ENCODE results near the gene GBX1. TPM values are rescaled to one million over a fixed set of nuclear protein-coding genes. Genes with fewer than 3 reads are reported as not detected.

The GBX1 gene
- total RNA-seq, 6 experiments from 2014 or later: not detected

DNA sequence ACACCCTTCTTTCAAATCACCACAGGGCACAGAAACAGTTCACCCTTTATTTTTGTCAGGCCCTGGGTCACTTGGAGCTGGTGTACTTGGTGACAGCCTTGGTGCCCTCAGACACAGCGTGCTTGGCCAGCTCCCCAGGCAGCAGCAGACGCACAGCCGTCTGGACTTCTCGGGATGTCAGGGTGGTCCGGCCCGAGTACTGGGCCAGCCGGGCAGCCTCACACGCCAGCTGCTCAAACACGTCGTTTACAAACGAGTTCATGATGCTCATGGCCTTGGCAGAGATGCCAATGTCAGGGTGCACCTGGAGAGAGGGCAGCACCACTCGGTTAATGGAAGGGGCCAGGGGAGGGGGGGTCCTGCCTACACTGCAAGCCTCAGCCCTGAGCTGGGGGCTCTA, 40.3 kb upstream of the GBX1 start:
- Histone ChIP-seq H3K27me3 (no peaks in the 10 kb centered on the region), H3K4me3 (no peak overlapping the region), H3K36me3 (no peaks in the 10 kb centered on the region), H3K9me3 (no peaks in the 10 kb centered on the region), H3K27ac (no peak overlapping the region), H3K4me1 (no peaks in the 10 kb centered on the region)
- WGBS (ENCODE audit: insufficient coverage, low coverage, low lambda C conversion rate, missing lambda C conversion rate): 63% methylated on average over 7 of the region's 12 CpGs
- DNase-seq: no peak
- no peak for ATAC-seq
- intact Hi-C loops (cut with DNase I): no loop called here
- TF ChIP-seq POLR2A (IDR thresholded peaks at IDR 0.05): no peak
- TF ChIP-seq CTCF (IDR thresholded peaks at IDR 0.05): no peak

DNA sequence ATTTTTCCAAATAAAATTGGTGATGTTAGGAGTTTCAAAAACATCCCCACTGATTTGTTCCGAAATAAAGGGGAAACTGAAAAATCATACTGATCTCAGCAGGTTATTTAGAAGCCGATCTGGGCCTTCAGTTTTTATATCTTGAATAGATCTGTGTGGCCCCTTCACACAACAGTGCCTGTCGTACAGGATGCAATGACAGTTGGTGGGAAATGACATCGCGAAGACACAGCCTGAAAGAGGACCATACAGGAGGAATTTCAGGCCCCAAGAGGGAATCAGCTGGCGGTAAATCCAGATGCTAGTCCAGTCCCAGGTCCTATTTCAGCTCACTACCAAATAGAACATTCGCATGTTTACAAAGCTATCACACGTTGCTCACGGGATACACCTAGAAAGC, 39.8 kb upstream of the GBX1 start:
- Histone ChIP-seq H3K27me3 (no peaks in the 10 kb centered on the region), H3K4me3 (no peak overlapping the region), H3K4me1 (no peaks in the 10 kb centered on the region), H3K36me3 (no peaks in the 10 kb centered on the region), H3K27ac (no peak overlapping the region), H3K9me3 (no peaks in the 10 kb centered on the region)
- TF ChIP-seq POLR2A (IDR thresholded peaks at IDR 0.05): no peak
- TF ChIP-seq CTCF (IDR thresholded peaks at IDR 0.05): no peak
- ATAC-seq (no peak), DNase-seq (no peak)
- 50% methylated on average over 9 of the region's 9 CpGs for WGBS (ENCODE audit: insufficient coverage, low coverage, low lambda C conversion rate, missing lambda C conversion rate)
- intact Hi-C loops (cut with DNase I): no loop called here

GRCh38 chr7:151206914-151207313, 39.4 kb upstream of the GBX1 start:
- H3K27ac ChIP-seq: no peak overlapping the region
- 34% methylated on average over 7 of the region's 9 CpGs for WGBS (ENCODE audit: insufficient coverage, low coverage, low lambda C conversion rate, missing lambda C conversion rate)
- no peak for DNase-seq
- H3K9me3 ChIP-seq: no peaks in the 10 kb centered on the region
- H3K4me1 ChIP-seq: no peaks in the 10 kb centered on the region
- no peak for TF ChIP-seq CTCF (IDR thresholded peaks at IDR 0.05)
- no peak for TF ChIP-seq POLR2A (IDR thresholded peaks at IDR 0.05)
- ATAC-seq: no peak
- intact Hi-C loops (cut with DNase I): no loop called here
- no peaks in the 10 kb centered on the region for H3K27me3 ChIP-seq
- H3K4me3 ChIP-seq: no peak overlapping the region
- H3K36me3 ChIP-seq: no peaks in the 10 kb centered on the region

DNA sequence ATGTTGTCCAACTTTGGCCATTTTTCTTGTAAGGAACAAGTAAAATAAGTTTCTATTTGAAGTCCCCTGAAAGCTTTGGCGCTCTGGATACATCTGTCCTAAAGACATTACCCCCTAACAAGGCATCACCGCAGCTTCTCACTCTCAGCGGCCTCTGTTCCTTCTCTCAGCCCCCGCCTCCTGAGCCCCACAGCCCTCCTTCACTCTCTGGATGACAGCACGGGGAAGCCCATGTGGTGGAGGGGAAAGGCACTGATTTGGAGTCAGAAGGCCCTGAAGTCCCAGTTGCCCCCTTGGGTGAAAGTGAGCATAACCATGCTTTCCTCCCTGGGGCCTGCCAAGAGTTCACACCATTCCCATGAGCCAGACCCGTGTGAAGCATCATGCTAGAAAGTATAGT, 38.2 kb upstream of the GBX1 start:
- ATAC-seq (no peak), DNase-seq (no peak)
- Histone ChIP-seq H3K27ac (no peak overlapping the region), H3K4me3 (no peak overlapping the region), H3K27me3 (no peaks in the 10 kb centered on the region), H3K36me3 (no peaks in the 10 kb centered on the region), H3K4me1 (no peaks in the 10 kb centered on the region), H3K9me3 (no peaks in the 10 kb centered on the region)
- TF ChIP-seq CTCF (IDR thresholded peaks at IDR 0.05) (no peak), POLR2A (IDR thresholded peaks at IDR 0.05) (no peak)
- 44% methylated on average over 6 of the region's 6 CpGs for WGBS (ENCODE audit: insufficient coverage, low coverage, low lambda C conversion rate, missing lambda C conversion rate)
- intact Hi-C loops (cut with DNase I): no loop called here

- ATAC-seq: no peak
- intact Hi-C loops (cut with DNase I): no loop called here
- 71% methylated on average over 22 of the region's 48 CpGs for WGBS (ENCODE audit: insufficient coverage, low coverage, low lambda C conversion rate, missing lambda C conversion rate)
- no peaks in the 10 kb centered on the region for H3K36me3 ChIP-seq
- no peak for DNase-seq
- no peaks in the 10 kb centered on the region for H3K27me3 ChIP-seq
- no peaks in the 10 kb centered on the region for H3K4me1 ChIP-seq
- peak in 2 of 4 donors; percentile 4 to 5 for TF ChIP-seq CTCF (IDR thresholded peaks at IDR 0.05)
- no peak for TF ChIP-seq POLR2A (IDR thresholded peaks at IDR 0.05)
- H3K9me3 ChIP-seq: no peaks in the 10 kb centered on the region
- H3K4me3 ChIP-seq: no peak overlapping the region
- H3K27ac ChIP-seq: no peak overlapping the region
Observed at GRCh38 chr7:151204383-151205032, 37.0 kb upstream of the GBX1 start.

All from right lobe of liver (tissue), 6 donors.